SH-SY5Y (cell line): ENCODE data around the gene LGALS13.

Experiments
- GATA2 ChIP-seq: IDR thresholded peaks from 2 replicates; pipeline ENCODE4 v1.6.1; 2011; ENCODE audit warnings: mild to moderate bottlenecking, low read depth, low read length
- GATA3 ChIP-seq: IDR thresholded peaks from 2 replicates; pipeline ENCODE4 v1.6.1; 2011; ENCODE audit warnings: low read depth, mild to moderate bottlenecking, low read length, moderate library complexity

Gene LGALS13

GRCh38 chr19:39647918-39648317, 45.6 kb downstream of the LGALS13 start:
- TF ChIP-seq GATA3 = no peak
- TF ChIP-seq GATA2 = no peak

DNA sequence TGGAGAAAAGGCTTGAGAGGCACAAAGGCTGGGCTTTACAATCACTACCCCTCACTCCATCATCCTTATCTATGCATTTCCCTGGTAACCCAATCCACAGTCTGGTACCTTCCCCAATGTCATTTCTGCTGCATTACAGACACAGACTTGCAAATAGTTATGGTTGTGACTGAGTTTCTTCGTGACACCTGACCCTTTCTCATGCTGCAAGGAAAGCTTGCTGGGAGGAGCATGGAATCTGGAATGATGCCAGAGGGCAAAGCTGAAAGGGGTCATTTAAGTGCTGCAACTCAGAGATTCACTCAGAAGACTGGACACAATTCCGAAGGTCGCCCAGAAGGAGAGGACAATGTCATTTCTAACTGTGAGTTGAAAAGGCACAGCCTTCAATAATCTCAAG, 53.3 kb downstream of the LGALS13 start, which contains the start of gene LGALS16:
Gene LGALS16 (plus strand): TSS at position 301 of the 400 bp plus-strand sequence. CDS start 49 bp downstream, at position 350.
- TF ChIP-seq GATA2 (no peak), GATA3 (no peak)
